Stimulated activated CD8-positive, alpha-beta memory T cell treated with anti-CD3 and anti-CD28 coated beads, Interleukin-12 subunit alpha, Interleukin-12 subunit beta, amount 100 ng/mL, for 24 hours (primary cell): Measurements from ENCODE around the gene HSBP1L1.
"Not testable (repeated sequence)": the region's sequence is repeated elsewhere in the genome, so short reads cannot be mapped to it uniquely, and the experiment has no call there.

ENCODE experiments used
- DNase-seq: peaks from one replicate; pipeline ENCODE4 v3.0.0-alpha.2; 2020; ENCODE audit errors: extremely low read depth

HSBP1L1 gene

DNA sequence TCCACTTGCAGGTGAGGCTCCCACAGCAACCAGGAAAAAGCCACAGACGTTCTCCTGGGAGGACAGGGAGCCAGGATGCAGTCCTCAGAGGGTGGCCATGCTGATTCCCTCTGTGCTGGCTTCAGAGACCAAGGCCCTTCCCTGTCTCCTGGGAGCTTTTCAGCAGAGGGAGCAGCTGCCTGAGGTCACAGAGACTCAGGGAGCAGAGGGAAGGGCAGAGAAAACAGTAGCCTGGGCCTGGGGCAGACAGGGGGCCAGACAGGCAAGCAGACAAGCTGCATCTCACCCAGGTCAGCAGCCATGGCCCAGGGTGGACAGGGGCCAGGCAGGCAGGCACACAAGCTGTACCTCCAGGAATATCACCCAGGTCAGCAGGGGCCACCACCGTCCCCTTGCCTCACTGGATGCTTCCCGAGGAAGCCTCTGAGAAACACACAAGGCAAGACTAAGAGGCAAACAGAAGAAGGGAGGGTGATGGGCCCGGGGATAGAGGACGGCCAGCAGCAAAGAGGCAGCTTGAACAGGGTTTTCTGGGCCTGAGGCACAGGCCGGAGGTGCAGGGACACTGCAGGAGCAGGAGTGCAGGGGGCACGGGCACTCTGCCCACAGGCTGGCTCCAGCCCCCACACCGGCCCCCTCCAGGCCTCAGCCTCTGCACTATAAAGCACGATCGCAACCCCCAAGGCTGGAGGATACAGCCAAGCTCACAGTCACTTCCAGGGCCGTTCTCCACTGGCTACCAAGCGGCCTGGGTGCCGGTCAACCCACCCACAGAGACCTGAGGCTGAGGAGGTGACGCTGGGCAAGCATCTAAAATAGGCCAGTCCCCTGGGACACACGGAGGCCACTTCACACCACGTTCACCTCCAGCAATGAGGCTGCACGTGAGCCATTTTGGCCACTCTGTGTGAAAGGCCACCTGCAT, 19.1 kb upstream of the HSBP1L1 start:
- DNase-seq: no peak

DNA sequence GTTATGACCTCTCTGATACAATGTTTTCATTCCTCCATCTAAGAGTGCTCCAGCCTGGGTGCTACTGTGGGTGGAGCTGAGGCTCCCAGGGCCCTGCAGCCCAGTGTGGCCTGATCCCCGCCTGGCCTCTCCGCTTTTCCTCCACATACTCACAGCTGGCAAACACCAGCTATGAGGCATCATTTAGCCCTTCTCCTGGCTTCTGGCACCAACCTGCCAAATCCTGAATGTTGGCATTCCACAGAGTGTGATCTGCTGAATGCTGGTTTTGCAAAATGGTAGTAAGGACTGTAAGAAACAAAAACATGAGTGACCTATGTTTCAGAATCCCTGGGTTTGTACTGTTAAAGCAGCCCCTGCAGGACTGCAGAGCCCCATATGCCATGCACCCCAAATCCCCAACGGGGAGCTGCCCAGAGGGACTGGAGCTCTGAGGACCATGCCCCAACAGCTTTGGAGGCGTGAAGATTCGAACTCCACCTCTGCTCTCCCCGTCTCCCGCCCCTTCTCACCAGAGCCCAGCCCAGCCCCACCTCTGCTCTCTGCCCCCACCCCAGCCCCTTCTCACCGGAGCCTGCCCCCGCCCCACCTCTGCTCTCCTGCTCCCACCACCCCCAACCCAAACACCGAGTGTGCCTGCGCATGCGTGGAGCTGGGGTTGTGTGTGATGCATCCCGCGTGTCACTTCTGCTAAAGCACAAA, 17.2 kb upstream of the HSBP1L1 start:
- DNase-seq: no peak

DNA sequence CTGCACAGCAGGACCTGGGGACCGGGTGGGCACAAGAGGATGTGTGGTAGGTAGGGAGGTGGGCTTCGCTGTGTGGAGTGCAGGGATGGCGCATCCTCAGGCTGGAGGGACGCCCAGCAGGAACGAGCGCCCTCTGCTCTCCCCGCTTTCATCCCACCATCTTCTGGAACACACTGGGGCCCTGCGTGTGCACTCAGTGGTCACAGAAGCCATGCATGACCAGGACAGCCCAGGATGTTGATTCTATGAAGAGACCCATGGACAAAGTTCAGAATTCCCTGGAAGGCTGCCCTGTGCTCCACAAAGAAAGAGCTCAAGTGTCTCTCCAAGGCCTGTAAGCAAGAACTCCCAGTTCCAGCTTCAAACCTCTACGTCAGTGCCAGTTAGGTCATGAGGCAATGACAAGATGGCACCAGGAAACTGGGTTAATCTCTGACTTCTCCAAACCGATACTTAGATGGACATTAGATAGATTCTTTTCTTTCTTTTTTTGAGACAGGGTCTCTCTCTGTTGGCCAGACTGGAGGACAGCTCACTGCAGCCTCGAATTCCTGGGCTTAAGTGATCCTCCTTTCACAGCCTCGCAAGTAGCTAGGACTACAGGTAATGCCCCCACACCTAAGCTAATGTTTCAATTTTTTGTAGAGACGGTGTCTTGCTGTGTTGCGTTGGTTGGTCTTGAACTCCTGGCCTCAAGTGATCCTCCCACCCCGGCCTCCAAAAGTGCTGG, 16.4 kb upstream of the HSBP1L1 start:
- DNase-seq: no peak

DNA sequence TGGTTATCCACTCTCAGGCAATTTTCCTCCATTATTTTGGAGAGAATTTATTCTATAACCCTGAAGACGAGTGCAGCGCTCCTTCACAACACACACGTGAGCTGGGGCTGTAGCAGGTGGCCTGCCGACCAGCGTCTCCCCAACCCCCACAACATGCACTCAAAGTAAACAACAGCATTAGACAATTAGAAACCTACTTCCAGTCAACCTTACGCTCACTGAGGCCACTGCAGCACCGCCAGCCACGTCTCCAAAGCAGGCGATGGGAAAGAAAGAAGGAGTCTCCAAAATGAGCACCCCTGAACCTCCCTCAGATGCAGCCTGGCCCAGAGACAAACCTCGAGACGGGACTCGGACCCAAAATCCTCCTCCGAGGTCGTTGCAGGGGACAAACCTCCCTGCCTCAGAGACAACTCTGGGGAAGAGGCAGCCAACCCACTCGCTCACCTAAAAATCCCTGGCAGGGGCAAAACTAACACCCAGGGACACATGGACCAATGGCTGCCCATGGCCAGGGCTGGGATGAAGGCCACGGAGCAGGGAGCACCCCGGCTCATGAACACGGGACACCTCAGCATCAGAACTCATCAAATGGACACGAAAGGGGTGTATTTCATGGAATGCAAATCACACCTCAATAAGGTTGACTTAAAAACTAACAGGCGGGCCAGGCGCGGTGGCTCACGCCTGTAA, 15.6 kb upstream of the HSBP1L1 start:
- DNase-seq: no peak

DNA sequence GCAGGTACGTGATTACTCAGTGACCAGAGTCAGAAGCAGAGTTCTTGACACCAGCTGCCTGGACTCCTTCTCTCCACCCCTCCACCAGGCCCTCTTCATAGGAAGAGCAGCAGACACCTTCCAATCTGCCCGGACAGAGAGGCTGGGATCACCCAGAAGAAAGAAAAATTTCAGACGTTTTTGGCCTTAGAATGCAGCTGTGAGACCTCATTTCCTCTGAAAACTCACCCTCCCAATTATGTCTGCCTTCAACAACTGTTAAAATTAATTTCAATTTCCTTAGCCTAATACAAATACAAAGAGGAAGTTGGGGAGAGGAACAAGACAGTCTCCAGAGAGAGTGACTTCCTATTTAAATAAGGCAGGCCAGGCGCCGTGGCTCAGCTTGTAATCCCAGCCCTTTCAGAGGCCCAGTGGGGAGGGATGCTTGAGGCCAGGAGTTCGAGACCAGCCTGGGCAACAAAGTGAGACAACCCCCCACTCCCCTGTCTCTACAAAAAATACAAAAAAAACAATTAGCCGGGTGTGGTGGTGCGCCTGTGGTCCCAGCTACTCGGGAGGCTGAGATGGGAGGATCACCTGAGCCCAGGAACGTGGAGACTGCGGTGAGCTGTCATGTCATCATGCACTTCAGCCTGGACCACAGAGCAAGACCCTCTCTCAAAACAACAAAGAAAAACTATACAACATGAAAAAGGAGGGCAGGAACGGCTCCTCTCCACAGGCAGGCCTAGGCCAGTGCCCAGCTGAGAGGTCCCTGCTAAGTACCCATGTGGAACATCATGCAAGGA, 14.6 kb upstream of the HSBP1L1 start:
- DNase-seq: no peak

DNA sequence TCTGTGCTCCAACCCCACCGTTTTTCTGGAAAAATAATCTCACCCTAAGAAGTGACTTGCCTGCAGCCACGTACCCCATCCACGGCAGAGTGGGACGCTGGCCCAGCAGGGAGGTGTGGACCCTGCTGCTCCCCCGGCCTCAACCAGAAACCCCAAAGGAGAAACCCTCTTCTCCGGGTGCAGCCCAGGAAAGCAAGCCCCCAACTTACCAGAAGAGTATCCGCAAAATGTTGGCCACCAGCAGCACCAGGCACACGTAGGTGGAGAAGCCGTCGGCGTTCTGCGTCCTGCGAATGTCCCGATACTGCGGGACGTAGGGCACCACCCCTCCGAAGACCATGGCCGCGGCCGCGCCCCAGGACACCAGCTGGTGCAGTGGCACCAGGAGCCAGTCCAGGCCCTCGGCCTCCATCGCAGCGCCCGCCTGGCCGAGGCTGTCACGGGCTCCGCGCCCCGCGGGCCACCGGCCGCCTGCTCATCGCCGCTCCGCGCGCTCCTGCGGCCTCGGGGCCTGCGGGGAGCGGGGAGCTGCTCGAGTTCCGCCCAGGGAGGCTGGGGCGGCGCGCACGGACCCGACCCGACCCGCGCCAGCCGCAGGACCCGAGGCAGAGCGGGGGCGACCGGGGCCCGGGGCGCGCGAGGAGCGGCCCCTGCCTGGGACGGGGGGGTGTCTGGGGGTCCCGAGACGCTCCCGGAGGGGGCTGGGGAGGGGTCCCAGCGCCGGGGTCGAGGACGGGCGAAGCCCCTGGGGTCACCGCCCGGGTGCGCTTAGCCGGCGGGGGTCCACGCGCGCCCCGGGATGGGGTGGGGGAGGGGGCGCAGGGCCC, 13.7 kb upstream of the HSBP1L1 start:
- no peak for DNase-seq

DNA sequence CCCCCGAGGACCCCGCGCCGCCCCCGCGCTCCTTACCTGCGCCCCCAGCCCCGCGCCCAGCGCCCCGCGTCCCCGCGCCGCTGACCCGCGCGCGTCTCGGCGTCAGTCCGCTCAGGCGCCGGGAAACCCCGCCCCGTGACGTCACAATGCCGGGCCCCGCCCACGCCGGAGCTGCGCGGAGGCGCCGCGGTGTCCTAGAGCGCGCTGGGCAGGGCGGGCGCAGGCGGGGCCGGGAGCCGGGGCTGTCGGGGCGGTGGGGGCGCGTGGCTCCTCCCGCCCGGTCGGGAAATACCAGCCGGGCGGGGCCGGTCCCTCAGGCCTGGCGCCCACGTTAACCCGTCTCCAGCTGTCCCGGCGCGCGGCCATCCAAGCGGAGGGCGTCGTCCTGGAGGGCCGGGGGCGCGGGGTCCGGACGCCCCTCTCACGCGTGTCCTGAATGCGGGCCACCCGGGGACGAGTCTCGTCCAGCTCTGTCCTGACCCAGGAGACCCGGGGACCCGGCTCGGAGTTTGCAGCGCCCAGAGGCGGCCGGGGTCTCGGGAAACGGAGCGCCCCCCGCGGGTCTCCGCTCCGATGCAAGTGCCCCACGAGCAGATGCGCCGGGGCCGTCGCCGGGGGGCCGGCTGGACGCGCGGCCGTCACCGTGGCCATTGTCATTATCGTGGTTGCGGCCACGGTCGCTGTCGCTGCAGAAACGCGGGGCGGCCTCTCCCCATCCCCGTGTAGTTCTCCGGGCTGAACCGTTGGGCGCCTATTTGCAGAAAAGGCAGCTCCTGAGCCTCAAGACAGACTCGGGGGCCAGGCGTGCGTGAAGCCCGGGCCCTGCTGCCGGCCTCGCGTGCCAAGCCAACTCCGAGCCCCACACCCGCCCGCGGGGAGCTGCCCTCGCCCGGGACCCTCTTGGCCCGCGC, 12.6 kb upstream of the HSBP1L1 start, which contains the start of gene SLC66A2:
Gene SLC66A2 (minus strand): TSS at position 109 of the 911 bp plus-strand sequence. CDS start 727 bp downstream, outside the sequence.
- peak; percentile 80 for DNase-seq

DNA sequence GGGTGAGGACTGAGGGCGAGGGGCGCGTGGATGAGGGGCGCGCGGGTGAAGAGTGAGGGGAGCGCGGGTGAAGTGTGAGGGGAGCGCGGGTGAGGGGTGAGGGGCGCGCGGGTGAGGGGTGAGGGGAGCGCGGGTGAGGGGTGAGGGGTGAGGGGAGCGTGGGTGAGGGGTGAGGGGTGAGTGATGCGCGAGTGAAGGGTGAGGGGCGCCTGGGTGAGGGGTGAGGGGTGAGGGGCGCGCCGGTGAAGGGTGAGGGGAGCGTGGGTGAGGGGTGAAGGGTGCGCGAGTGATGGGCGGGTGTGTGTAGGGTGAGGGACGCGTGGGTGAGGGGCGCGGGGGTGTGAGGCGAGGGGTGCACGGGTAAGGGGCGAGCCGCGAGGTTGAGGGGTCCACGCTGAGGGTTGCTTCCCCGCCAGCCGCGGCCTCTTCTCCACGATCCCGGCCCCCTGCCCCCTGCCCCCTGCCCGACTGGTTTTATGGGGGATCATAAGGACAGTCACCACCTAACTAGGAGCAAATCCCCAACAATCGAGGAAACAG, 11.9 kb upstream of the HSBP1L1 start:
- DNase-seq: no peak

DNA sequence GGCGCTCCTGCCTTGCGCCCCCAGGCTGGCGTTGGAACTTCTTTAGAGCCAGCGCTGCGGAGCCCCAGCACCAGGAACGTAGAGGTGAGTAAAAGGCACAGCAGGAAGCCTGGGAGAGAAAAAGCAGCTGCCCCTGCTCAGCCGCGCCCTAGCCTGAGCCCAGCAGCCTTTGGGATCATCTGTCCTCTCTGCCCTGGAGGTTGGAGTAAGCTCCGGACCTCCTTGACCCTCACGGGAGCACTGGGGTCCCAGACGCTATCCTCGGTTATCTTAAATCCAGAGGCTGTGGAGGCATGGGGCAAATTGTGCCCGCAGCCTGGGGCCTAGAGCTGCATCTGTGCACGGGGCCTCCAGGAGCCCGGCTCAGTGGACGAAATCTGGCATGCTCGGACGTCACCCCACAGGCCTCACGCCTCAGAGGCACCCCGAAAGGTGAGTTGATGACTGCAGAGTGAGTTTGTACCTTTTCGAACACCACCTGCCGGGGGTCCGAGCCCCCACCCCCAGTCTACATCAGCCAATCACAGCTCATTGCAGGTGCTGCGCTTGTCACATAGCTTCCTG, 11.4 kb upstream of the HSBP1L1 start:
- no peak for DNase-seq

DNA sequence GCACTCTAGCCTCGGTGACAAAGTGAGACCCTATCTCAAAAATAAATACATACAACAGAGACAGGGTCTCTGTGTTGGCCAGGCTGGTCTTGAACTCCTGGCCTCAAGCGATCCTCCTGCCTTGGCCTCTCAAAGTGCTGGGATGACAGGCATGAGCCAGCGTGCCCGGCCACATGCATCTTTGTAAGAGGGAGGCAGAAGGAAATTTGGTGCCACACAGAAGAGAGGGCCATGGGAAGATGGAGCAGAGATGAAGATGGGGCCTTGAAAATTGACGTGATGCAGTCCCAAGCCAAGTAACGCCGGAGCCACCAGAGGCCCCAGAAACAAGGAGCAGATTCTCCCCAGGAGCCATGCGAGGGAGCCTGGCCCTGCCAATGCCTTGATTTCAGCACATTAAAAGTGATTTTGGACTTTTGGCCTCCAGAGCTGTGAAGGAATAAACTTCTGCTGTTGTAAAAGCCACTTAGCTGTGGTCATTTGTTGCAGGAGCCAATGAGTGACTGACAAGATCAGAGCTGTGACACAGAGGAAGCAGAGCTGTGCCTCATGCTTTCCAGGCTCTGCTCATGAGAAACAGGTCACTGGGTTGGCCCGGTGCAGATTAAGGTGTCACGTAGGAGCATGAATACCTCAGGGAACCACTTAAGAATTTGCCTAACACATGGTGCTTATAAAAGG, 10.3 kb upstream of the HSBP1L1 start:
- no peak for DNase-seq

DNA sequence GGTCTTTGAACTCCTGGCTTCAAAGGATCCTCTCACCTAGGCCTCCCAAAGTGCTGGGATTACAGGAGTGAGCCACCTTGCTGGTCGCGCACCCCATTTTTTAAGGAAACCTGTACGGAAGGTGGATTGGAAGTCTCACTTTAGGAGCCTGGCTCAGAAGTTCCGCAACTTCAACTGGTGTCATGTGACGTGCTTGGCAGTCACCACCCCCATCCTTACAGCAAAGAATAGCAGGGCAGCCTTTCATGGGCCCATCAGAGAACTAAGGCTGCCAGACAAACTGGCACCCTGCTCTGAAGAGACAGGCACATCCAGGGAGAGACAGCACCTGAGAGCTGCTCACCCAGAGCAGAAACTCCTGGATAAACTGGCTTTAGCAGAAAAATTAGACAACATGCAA, 9.7 kb upstream of the HSBP1L1 start:
- DNase-seq: no peak

DNA sequence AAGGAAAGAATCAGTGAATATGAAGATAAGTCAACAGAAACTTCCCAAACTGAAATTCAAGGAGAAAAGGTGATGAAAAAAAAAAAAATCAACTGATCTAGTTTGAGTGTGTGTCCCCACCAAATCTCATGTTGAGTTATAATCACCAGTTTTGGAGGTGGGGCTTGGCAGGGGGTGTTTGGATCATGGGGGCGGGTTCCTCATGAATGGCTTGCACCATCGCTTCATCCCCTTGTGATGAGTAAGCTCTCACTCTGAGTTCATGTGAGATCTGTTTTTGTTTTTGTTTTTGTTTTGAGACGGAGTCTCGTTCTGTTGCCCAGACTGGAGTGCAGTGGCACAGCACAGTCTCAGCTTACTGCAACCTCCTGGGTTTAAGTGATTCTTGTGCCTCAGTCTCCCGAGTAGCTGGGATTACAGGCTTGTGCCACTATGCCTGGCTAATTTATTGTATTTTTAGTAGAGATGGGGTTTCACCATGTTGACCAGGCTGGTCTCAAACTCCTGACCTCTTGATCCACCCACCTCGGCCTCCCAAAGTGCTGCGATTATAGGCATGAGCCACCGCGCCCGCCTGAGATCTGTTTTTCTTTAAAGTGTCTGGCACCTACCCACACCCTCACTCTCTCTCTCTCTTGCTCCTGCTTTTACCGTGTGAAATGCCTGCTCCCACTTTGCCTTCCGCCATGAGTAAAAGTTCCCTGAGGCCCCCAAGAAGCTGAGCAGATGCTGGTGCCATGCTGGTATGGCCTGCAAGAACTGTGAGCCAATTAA, 9.0 kb upstream of the HSBP1L1 start:
- no peak for DNase-seq

DNA sequence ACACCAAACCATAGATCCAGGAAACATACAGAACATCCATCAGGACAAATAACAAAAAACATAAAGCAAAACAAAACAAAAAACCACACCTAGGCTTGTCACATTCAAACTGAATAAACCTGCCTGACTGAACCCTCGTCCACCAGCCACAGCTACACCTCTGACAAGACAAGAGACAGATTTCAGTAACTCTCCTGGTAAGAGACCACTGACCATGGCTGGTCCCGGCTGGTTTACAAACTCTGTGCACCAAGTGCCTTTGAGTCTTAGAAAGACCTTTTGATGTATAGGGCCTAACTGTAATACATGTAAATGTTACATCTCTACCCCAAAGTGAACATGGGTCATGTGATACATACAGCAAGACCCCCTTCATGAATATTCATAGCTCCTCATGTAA, 8.2 kb upstream of the HSBP1L1 start:
- no peak for DNase-seq

DNA sequence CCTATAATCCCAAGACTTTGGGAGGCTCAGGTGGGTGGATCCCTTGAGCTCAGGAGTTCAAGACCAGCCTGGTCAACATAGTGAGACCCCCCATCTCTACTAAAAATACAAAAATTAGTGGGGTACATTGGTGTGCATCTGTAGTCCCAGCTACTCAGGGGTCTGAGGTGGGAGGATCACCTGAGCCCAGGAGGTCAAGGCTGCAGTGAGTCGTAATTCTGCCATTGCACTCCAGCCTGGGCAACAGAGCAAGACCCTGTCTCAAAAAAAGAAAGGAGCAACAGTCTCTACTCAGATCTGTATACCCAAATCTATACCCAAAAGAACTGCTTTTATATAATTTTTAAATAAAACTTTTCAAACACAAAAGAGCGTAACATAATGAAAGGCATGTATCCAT, 5.5 kb upstream of the HSBP1L1 start:
- no peak for DNase-seq

DNA sequence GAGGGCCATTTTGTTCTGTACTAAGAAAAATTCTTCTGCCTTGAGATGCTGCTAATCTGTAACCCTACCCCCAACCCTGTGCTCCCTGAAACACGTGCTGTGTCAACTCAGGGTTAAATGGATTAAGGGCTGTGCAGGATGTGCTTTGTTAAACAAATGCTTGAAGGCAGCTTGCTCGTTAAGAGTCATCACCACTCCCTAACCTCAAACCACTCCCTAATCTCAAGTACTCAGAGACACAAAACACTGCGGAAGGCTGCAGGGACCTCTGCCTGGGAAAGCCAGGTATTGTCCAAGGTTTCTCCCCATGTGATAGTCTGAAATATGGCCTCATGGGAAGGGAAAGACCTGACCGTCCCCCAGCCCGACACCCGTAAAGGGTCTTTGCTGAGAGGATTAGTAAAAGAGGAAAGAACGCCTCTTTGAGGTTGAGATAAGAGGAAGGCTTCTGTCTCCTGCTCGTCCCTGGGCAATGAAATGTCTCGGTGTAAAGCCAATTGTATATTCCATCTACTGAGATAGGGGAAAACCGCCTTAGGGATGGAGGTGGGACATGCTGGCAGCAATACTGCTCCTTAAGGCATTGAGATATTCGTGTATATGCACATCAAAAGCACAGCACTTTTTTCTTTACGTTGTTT, 4.2 kb upstream of the HSBP1L1 start:
- not testable (repeated sequence) for DNase-seq

DNA sequence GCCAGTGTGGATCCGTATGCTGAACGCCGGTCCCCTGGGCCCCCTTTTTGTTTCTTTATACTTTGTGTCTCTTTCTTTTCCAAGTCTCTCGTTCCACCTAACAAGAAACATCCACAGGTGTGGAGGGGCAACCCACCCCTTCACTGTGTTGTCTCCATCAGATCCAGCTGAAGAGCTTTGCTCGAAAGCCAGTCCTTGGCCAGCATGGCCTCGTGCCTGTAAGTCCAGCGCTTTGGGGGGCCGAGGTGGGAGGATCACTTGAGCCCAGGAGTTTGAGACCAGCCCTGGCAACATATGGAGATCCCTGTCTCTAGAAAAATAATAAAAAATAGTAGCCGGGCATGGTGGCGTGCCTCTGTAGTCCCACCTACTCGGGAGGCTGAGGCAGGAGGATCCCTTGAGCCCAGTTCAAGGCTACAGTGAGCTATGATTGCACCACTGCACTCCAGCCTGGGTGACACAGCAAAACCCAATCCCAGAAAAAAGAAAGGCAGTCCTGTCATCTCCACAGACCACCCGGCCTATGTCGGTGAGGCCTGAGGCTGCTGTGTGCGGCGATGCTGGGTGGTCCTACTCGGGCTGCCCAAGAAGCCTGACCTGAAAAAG, 3.4 kb upstream of the HSBP1L1 start:
- DNase-seq: no peak
